ENCODE results near the gene NACC1. TPM values are rescaled to one million over a fixed set of nuclear protein-coding genes. Genes with fewer than 3 reads are reported as not detected.

The NACC1 gene
- total RNA-seq, 1 donor from 2014 or later: 34.7 TPM

DNA sequence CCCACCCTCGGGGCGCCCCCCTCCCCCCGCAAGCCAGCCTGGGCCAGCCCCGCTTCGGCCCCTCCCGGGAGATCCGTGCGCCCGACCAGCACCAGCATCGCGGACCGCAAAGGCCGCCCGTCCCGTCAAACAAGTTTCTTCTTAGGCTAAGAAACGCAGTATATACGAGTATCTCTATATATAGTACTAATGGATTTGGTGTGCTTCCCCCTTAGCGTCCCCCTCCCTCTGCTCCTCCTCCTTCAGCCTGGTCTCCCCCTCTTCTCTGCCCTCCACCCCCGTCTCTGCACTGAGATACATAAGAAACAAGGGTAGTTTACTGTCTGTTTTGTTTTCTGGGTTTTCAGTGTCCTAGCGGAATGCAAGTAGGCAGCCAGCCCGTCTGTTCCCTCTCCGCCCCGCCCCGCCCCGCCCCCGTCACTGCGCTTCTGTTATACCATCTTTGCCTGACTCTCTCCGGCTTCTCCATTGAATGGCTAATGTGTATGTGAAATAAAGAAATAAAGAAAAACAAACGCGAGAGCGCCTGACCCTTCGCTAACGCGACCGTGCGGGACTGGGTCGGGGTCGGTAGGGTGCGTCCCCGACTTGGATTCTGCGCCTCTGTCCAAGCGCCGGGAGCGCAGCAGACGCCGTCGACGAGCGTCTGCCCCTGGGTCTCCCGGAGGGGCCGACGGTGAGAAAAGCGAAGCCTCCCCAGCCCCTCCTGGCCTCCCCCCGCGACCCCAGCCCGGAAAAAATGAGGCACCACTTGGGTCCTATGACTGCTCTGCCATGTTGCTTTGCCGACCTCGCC, 19.6 kb upstream of the NACC1 start:
- no peak overlapping the region for H3K27ac ChIP-seq
- no peaks in the 10 kb centered on the region for H3K36me3 Mint-ChIP-seq
- no peaks in the 10 kb centered on the region for H3K9me3 ChIP-seq (ENCODE audit: low read depth)
- H3K27me3 Mint-ChIP-seq (ENCODE audit: insufficient read depth, low read depth): peaks cover 66% of the 10 kb centered on the region
- DNase-seq (ENCODE audit: low spot score): peak; percentile 42
- no peaks in the 10 kb centered on the region for H3K36me3 ChIP-seq
- peaks cover 45% of the 10 kb centered on the region for H4K20me1 ChIP-seq (ENCODE audit: low read depth)
- peak overlapping the region; percentile 35 for H3K4me2 ChIP-seq
- peaks cover 30% of the 10 kb centered on the region for H3K4me1 Mint-ChIP-seq
- H3K27me3 ChIP-seq: peaks cover 96% of the 10 kb centered on the region
- H3K9me3 Mint-ChIP-seq: peaks cover 3% of the 10 kb centered on the region
- H3K4me3 ChIP-seq: no peak overlapping the region
- TF ChIP-seq EZH2phosphoT487 (IDR thresholded peaks at IDR 0.05) (no peak), CTCF (IDR thresholded peaks at IDR 0.05) (no peak), EZH2 (IDR thresholded peaks at IDR 0.05) (no peak)
- peaks cover 33% of the 10 kb centered on the region for H3K4me1 ChIP-seq
- H3K79me2 ChIP-seq (ENCODE audit: low read depth): no peaks in the 10 kb centered on the region
- no peak overlapping the region for H3K4me3 Mint-ChIP-seq
- no peak overlapping the region for H3K27ac Mint-ChIP-seq
- H2AFZ ChIP-seq (replicated peaks): no peak overlapping the region
- peaks cover 57% of the 10 kb centered on the region for H3F3A ChIP-seq (ENCODE audit: low read depth)
- H3K9ac ChIP-seq: no peak overlapping the region

DNA sequence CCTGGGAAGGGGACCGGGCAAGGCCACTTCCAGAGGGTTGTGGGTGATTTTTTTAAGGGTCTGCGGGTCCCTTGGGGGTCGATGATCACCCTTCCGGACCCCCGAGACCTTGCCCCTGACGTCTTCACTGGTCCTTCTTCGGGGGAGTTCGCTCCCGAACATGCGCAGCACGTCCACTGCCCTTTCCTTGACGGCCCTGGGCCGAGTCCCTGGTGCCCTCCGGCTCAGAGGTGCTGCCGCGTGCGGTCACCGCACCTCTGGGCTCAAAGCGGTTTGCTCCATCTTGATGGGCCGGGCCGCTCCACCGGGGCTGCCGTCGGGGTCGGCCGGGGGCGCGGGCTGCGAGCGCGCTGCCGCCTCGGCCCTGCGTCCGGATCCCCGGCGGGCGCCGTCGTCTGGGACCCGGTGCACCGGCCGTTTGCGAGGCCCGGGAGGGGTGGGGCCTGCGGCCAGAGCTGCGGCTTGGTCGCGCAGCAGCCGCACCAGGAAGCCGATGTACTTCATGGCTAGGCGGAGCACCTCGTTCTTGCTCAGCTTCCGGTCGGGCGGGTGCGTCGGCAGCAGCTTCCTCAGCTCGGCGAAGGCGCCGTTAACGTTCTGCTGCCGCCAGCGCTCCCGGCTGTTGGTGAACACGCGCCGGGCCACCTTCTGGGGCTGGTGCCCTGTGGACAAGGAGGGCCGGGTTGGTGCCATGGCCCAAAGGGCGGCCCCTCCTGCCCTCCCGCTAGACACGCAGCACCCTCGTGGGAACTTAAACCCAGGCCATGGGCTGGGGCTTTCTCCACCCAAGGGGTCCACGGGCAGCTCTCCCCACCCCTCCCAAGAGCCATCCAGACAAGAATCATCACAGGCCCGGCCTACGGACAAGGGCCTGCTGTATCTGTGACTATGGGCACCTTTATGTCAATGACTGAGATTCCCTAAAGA, 18.7 kb upstream of the NACC1 start:
- H3K9ac ChIP-seq: no peak overlapping the region
- peak overlapping the region; percentile 5 for H3K4me3 ChIP-seq
- peak; percentile 65 for DNase-seq (ENCODE audit: low spot score)
- Mint-ChIP-seq H3K27me3 (ENCODE audit: insufficient read depth, low read depth) (peaks cover 58% of the 10 kb centered on the region), H3K36me3 (no peaks in the 10 kb centered on the region), H3K4me1 (peaks cover 22% of the 10 kb centered on the region), H3K4me3 (no peak overlapping the region), H3K9me3 (peaks cover 3% of the 10 kb centered on the region), H3K27ac (no peak overlapping the region)
- H3K27me3 ChIP-seq: peaks cover 90% of the 10 kb centered on the region
- H3K36me3 ChIP-seq: no peaks in the 10 kb centered on the region
- H3K27ac ChIP-seq: no peak overlapping the region
- TF ChIP-seq EZH2phosphoT487 (IDR thresholded peaks at IDR 0.05) (peak; percentile 98), EZH2 (IDR thresholded peaks at IDR 0.05) (peak; percentile 99), CTCF (IDR thresholded peaks at IDR 0.05) (no peak)
- H4K20me1 ChIP-seq (ENCODE audit: low read depth): peaks cover 48% of the 10 kb centered on the region
- peak overlapping the region; percentile 43 for H3K4me2 ChIP-seq
- no peak overlapping the region for H2AFZ ChIP-seq (replicated peaks)
- H3K4me1 ChIP-seq: peaks cover 28% of the 10 kb centered on the region
- H3F3A ChIP-seq (ENCODE audit: low read depth): peaks cover 55% of the 10 kb centered on the region
- H3K9me3 ChIP-seq (ENCODE audit: low read depth): no peaks in the 10 kb centered on the region
- no peaks in the 10 kb centered on the region for H3K79me2 ChIP-seq (ENCODE audit: low read depth)

DNA sequence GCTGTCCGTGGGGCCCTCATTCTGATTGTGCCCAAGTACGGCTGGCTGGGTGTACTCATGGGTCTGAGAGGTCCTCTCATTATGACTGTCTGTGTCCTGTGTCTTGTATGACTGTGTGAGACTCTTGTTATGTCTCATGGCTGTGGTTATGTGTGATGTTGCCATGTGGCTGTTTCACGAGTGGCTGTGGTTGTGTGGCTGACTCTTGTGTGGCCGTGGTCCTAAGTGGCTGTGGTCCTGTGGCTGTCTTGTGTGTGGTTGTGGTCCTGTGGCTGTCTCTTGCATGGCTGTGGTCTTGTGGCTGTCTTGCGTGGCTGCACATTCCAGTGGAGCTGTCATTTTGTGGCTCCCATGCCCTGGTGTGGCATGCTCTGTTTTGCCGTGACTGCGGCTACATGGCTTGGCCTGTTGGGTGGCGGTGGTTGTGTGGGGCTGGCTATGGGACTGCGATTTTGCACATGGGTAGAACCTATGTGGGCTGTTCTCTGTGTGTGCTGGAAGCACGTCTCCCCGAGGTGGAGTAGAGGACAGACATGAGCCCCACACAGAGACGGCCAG, 18.0 kb upstream of the NACC1 start:
- peaks cover 52% of the 10 kb centered on the region for H3K27me3 Mint-ChIP-seq (ENCODE audit: insufficient read depth, low read depth)
- peaks cover 16% of the 10 kb centered on the region for H3K4me1 Mint-ChIP-seq
- H3K4me2 ChIP-seq: no peak overlapping the region

More for the DNA sequence above, 18.0 kb upstream of the NACC1 start:
- no peak for DNase-seq (ENCODE audit: low spot score)
- TF ChIP-seq EZH2 (IDR thresholded peaks at IDR 0.05): no peak
- TF ChIP-seq CTCF (IDR thresholded peaks at IDR 0.05): no peak
- TF ChIP-seq EZH2phosphoT487 (IDR thresholded peaks at IDR 0.05): no peak
- H2AFZ ChIP-seq (replicated peaks): no peak overlapping the region
- H3K36me3 ChIP-seq: no peaks in the 10 kb centered on the region
- H3F3A ChIP-seq (ENCODE audit: low read depth): peaks cover 50% of the 10 kb centered on the region
- H3K27me3 ChIP-seq: peaks cover 82% of the 10 kb centered on the region
- H3K4me3 Mint-ChIP-seq: peak overlapping the region; percentile 48
- peaks cover 3% of the 10 kb centered on the region for H3K9me3 Mint-ChIP-seq
- H3K36me3 Mint-ChIP-seq: no peaks in the 10 kb centered on the region
- H3K9me3 ChIP-seq (ENCODE audit: low read depth): no peaks in the 10 kb centered on the region
- H3K79me2 ChIP-seq (ENCODE audit: low read depth): no peaks in the 10 kb centered on the region
- H3K4me1 ChIP-seq: peaks cover 20% of the 10 kb centered on the region
- H4K20me1 ChIP-seq (ENCODE audit: low read depth): peaks cover 54% of the 10 kb centered on the region
- no peak overlapping the region for H3K27ac Mint-ChIP-seq
- no peak overlapping the region for H3K9ac ChIP-seq
- H3K27ac ChIP-seq: no peak overlapping the region
- H3K4me3 ChIP-seq: no peak overlapping the region

All from neural progenitor cell (in vitro differentiated cells).